ACHN (cell line): ENCODE data around the gene ABCA8.
"Not testable (repeated sequence)": the region's sequence is repeated elsewhere in the genome, so short reads cannot be mapped to it uniquely, and the experiment has no call there.

Source experiments
- DNase-seq: peaks from one replicate; pipeline ENCODE4 v3.0.0-alpha.2; 2015
- in situ Hi-C: cut with HindIII; loops from 2 replicates; pipeline ENCODE4 v1.10.0; 2017; ENCODE audit warnings: low sequenced_read_pairs, low pct_ligation_motif_present, low pct_unique_long_range_greater_than_20kb

Gene ABCA8

GRCh38 chr17:68955181-68955841 lies at the start of gene ABCA8:
Gene ABCA8, minus strand, starts transcription at chr17:68955392. Its CDS starts 13,358 bp downstream, at chr17:68942034.
- in situ Hi-C loops = no loop called here
- DNase-seq = no peak

DNA sequence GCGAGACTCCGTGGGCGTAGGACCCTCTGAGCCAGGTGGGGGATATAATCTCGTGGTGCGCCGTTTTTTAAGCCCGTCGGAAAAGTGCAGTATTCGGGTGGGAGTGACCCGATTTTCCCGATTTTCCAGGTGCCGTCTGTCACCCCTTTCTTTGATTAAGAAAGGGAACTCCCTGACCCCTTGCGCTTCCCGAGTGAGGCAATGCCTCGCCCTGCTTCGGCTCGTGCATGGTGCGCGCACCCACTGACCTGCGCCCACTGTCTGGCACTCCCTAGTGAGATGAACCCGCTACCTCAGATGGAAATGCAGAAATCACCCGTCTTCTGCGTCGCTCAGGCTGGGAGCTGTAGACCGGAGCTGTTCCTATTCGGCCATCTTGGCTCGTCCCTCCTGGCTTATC lies 49.6 kb upstream of the ABCA8 start:
- in situ Hi-C loops, DNase-seq: not testable (repeated sequence)

DNA sequence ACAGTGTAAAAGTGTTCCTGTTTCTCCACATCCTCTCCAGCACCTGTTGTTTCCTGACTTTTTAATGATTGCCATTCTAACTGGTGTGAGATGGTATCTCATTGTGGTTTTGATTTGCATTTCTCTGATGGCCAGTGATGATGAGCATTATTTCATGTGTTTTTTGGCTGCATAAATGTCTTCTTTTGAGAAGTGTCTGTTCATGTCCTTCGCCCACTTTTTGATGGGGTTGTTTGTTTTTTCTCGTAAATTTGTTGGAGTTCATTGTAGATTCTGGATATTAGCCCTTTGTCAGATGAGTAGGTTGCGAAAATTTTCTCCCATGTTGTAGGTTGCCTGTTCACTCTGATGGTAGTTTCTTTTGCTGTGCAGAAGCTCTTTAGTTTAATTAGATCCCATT lies 44.6 kb upstream of the ABCA8 start:
- in situ Hi-C loops, DNase-seq: not testable (repeated sequence)

- in situ Hi-C loops = no loop called here
- no peak for DNase-seq
Observed at GRCh38 chr17:68993112-68993511, 37.9 kb upstream of the ABCA8 start.

DNA sequence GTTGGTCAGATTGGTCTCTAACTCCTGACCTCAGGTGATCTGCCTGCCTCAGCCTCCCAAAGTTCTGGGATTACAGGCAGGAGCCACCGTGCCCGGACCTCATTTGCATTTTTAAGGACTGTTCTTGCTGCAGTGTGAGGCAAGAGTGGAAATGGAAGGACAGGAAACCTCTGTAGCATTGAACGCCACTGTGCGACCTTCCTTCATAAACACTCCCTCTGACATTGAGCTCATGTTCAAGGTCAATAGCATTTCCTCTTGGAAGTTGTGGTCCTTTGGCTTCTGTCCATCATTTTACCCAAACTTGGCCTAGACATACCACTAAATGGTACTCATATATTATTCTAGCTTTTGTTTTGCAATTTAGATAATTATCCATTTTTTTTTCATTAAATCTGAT lies 32.8 kb upstream of the ABCA8 start:
- no peak for DNase-seq
- in situ Hi-C loops = no loop called here

- in situ Hi-C loops = no loop called here
- no peak for DNase-seq
Observed at GRCh38 chr17:68981288-68981687, 26.1 kb upstream of the ABCA8 start.

DNA sequence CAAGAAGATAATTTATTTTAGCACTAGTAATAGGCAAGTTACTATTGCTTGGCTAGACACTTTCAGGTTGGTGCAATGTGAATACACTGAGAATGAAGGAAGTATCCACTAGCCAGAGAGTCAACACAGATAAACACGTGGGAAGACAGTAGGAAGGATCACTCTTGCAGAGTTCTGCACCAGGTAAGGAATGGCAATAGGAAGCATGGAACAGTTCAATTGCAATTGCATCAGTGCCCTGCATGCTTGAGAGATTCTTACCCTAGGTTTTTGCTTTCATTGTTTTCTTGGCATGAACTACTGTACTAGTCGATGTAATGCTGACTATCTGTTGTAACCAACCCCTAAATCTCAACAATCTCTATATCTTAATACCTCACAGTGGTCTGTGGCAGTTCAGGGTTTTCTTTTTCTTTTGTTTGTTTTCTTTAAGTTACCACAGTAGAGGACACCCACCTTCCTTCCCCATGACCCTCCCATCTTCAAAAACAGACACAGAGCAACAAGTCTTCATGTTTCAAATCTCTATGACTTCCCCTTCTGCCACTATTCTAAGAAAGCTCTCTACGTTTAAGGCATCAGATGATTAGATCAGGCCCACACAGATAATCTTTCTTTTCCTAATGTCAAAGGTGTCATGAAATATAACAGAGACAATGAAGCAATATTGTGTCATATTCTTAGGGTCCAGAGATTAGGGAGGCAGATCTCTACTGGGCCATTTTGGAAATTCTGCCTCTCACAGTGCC lies 18.1 kb upstream of the ABCA8 start:
- in situ Hi-C loops = no loop called here
- DNase-seq = no peak

- in situ Hi-C loops = no loop called here
- DNase-seq = peak; percentile 37
Observed at GRCh38 chr17:68972119-68972704, 17.0 kb upstream of the ABCA8 start.

- in situ Hi-C loops = no loop called here
Observed at GRCh38 chr17:68969101-68969500, 13.9 kb upstream of the ABCA8 start.

DNA sequence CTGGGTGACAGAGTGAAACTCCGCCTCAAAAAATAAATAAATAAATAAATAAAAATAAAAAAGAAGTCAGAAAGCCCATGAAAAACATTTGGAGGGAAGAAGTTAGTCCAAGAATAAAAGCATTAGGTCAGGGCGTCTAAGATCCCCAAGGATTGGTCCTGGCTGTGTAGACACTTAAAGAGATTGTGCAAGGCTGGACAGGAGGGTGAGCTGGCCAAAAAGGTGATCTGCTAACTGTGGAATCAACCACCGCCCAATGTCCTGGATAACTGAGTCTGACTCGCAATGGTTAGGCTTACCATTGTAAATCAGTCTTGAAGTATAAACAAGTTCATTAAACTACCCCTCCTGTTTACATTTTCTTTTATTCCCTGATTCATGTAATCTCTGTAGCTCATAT lies 8.8 kb upstream of the ABCA8 start:
- DNase-seq = no peak
- in situ Hi-C loops = no loop called here

More at GRCh38 chr17:68969101-68969500, 13.9 kb upstream of the ABCA8 start:
- DNase-seq = no peak

- no peak for DNase-seq
- in situ Hi-C loops = no loop called here
Observed at GRCh38 chr17:68961214-68961882, 6.2 kb upstream of the ABCA8 start.

- DNase-seq, in situ Hi-C loops: not testable (repeated sequence)
Observed at GRCh38 chr17:68959117-68959516, 3.9 kb upstream of the ABCA8 start.

- in situ Hi-C loops = no loop called here
- DNase-seq = no peak
Observed at GRCh38 chr17:68957944-68958343, 2.8 kb upstream of the ABCA8 start.

DNA sequence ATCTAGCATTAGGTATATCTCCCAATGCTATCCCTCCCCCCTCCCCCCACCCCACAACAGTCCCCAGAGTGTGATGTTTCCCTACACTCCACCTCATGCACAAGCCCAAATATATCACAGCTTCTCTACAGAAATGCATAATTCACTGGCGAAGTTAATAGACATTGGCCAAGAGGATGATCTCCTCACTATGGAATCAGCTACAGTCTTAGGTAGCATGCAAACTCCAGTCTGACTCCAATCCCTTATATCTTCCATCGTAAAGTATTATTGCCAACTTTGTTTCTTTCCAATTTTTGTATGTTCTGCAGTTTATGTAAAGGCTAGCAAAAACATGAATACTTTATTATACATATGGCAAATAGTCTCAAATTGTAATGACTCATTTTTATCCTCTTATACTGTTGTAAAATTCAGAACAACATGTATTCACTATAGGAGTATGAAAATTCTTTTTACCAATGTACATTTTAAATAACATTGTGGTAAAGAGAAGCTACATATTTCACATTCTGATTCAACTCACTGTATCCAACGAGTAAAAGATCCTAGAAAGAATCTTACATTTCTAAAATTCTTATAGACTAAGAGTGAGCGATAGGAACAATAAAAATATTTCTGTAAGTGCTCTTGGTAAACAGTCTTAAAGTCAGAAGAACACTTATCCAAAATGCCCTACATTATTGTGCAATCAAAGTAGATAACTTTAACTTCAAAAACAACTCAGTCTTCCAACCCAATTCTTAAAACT lies 871 bp downstream of the ABCA8 start:
- DNase-seq = no peak
- in situ Hi-C loops = no loop called here

DNA sequence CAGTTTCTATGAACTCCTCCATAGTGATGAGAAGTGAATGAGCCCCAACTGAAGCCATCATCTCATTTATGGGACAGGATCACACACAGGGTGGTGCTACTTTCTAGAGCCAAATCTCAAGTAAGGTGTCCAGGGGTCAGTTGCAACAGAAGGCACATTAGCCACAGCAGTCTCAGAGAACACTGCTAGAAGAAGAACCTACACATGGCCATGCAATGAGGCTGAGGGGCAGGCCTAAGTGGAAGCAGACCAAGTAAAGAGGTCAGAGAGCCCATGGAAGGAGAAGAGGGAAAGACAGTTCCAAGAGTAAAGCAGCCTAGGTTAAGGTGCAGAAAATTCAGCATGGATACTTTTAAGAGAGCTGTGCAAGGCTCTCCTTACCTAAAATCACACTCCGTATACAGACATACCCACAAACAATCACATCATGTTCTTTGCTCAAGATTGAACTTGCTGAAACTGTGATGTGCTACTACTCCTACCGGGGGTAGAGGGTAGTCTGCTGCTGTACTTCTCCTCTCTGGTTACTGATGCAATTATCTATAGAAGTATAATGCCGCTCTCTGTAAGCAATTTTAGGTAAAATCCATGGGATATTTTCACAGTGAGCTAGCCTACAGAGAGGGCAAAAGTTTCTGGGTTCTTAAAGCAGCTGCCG lies 1.7 kb downstream of the ABCA8 start:
- in situ Hi-C loops = no loop called here
- no peak for DNase-seq

- DNase-seq = no peak
- in situ Hi-C loops = no loop called here
Observed at GRCh38 chr17:68950725-68951124, 4.5 kb downstream of the ABCA8 start.

DNA sequence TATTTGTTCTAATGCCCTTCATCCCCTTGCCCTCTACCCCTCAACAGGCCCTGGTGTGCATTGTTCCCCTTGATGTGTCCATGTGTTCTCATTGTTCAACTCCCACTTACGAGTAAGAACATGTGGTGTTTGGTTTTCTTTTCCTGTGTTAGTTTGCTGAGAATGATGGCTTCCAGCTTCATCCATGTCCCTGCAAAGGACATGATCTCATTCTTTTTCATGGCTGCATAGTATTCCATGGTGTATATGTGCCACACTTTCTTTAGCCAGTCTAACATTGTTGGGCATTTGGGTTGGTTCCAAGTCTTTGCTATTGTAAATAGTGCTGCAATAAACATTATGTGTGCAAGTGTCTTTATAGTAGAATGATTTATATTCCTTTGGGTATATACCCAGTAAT lies 7.3 kb downstream of the ABCA8 start:
- in situ Hi-C loops, DNase-seq: not testable (repeated sequence)

DNA sequence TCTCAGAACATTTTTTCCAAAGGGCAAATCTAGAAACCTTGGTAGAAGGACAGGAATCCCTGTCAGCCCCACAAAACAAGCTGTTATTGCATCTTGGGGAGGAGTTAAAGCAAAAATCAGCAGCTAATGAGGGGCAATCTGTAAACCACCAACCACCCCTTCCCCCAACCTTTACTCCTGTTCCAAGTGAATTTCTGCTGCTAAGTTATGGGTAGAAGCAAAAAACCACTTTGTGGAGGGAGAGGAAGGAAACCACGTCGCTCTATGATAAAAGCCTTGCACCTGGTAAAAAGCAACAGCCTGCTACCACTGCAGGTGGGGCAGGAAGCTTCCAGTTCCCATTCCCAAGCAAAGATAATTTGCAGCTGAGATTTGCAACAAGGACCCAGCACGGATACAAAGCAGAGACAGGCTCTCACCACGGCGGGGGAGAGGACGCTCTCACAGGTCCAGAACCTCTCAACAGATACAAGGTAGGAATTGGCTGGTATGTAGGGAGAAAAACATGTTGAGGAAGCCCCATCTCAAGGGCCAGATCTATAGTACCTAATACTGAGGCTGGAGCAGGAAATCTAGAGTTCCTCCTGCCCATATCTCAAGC lies 10.7 kb downstream of the ABCA8 start:
- in situ Hi-C loops = no loop called here
- no peak for DNase-seq
